Neural crest cell (in vitro differentiated cells): Measurements from ENCODE around the gene TSFM. TPM values are rescaled to one million over a fixed set of nuclear protein-coding genes. Genes with fewer than 3 reads are reported as not detected.

Experiments
- DNase-seq: peaks from one replicate; pipeline ENCODE4 v3.0.0; 2021; ENCODE audit warnings: low read depth, mixed read lengths, low spot score
- H3K27ac Mint-ChIP-seq: one replicate; pipeline ENCODE4 v1.8.0; 2021; ENCODE audit warnings: mild to moderate bottlenecking, mixed read lengths; ENCODE audit not compliant: unreplicated experiment
- H3K27me3 Mint-ChIP-seq: 2 replicates; pipeline ENCODE4 v1.8.0; 2021; ENCODE audit warnings: low read depth, mild to moderate bottlenecking, mixed read lengths
- H3K36me3 Mint-ChIP-seq: 2 replicates; pipeline ENCODE4 v1.8.0; 2021; ENCODE audit warnings: low read depth, mild to moderate bottlenecking, mixed read lengths
- H3K4me1 Mint-ChIP-seq: 2 replicates; pipeline ENCODE4 v1.8.0; 2021; ENCODE audit warnings: mixed read lengths
- H3K4me3 Mint-ChIP-seq: one replicate; pipeline ENCODE4 v1.8.0; 2021; ENCODE audit warnings: mild to moderate bottlenecking, mixed read lengths
- H3K9me3 Mint-ChIP-seq: 2 replicates; pipeline ENCODE4 v1.8.0; 2021; ENCODE audit warnings: mixed read lengths
- CTCF ChIP-seq: fragments of 200-600 bp; sonication (generic); conservative IDR thresholded peaks from 2 replicates; pipeline ENCODE4 v1.5.0; 2021; ENCODE audit warnings: antibody characterized with exemption, mild to moderate bottlenecking
- total RNA-seq: library from RNA; stranded (reverse); gene quantifications from 2 replicates; pipeline ENCODE4 v1.2.1, GENCODE V29; 2021

TSFM gene
- total RNA-seq, 1 donor from 2014 or later: 32.3 TPM

DNA sequence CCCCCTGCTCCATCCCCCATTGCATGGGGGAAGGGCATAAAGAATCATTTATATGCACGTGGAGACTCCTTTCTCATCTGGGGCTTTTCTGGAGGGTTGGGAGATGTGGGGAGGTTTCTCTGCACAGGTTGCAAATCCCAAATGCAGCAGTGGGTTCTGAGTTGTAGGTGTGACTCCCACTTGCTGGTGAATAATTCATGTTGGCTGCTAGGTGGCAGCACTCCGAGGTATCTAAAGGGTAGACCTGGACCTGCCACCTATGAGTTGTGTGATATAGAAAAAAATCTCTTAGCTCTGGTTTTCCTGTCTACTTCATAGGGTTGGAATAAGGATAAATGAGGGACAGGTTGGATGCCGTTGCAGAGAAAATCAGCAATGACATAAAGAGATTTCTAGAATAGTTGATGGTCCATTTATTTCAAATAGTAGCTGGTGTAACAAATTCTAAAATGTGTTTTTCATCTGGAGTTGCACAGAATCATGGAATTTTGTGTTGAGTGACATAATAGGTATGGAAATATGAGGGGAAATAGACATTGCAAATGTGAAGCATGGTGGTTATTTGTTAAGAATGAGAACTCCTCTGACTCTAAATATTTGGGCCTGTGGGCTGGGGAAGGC, 23.1 kb upstream of the TSFM start:
- no peak for DNase-seq
- peak; percentile 59 for TF ChIP-seq CTCF
- peak overlapping the region; percentile 82 for H3K4me3 Mint-ChIP-seq
- H3K4me1 Mint-ChIP-seq: peaks cover 14% of the 10 kb centered on the region
- H3K36me3 Mint-ChIP-seq: peaks cover 2% of the 10 kb centered on the region
- no peaks in the 10 kb centered on the region for H3K9me3 Mint-ChIP-seq
- no peak overlapping the region for H3K27ac Mint-ChIP-seq
- peaks cover 73% of the 10 kb centered on the region for H3K27me3 Mint-ChIP-seq

DNA sequence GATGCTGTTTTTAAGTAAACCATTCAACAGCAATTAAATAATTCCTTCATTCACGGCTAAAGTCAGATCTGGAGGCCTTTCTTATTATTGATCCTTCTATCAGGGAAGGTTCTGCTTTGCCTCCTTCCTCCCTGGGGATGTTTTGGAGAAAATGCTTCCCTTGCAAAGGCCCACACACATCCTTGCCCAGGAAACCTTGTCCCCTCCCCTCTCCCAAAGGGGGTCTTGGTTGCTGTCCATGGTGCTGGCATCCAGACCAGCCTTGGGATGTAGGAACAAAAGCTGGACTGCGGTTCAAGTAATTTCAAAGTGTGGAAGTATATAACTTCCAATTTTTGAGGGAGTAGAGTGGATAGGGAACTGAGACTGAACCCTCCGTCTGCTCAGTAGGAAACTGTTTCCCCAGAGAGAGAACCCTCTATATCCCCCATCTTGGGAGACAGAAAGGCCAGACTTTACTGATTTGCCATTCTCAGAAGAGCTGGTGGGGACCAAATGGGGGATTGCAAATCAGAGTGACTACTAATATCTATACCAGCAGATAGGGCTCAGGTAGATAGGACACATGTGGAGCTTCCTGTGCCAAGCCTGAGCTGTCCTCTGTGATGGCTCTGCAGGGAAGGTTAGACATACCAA, 22.1 kb upstream of the TSFM start:
- peaks cover 80% of the 10 kb centered on the region for H3K27me3 Mint-ChIP-seq

DNA sequence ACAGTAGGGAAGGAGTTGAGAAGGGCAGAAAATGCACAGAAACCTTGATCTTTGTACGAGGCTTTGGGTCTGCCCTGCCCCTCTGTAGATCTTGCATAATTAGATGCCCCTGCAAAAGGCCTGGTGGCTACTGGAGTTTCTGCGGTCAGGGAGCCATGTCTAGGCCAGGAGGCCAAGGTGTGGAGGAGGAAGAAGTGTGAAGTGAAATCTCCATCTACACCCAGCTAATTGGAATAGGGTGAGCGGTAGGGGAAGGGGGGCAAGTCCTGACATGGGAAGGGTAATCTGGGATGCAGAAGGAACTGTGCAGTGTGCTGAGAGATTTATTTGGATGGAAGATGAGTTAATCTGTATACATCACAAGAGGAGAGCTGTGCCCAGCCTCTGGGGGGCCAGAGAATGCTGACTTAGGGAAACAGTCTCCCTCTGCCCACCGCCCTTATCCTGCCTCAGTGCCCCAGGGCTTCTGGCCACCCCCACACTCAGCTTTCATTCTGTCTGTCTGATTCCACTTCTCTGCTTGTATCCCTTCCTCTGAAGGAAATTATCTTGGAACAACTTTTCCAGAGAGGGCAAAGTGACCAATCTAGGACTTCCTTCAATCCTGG, 21.1 kb upstream of the TSFM start:
- peak overlapping the region; percentile 36 for H3K4me3 Mint-ChIP-seq
- H3K27ac Mint-ChIP-seq: no peak overlapping the region
- no peak for DNase-seq
- H3K27me3 Mint-ChIP-seq: peaks cover 84% of the 10 kb centered on the region
- no peak for TF ChIP-seq CTCF
- peaks cover 9% of the 10 kb centered on the region for H3K4me1 Mint-ChIP-seq
- H3K36me3 Mint-ChIP-seq: peaks cover 2% of the 10 kb centered on the region
- H3K9me3 Mint-ChIP-seq: no peaks in the 10 kb centered on the region

More for the DNA sequence above, 22.1 kb upstream of the TSFM start:
- H3K4me3 Mint-ChIP-seq: peak overlapping the region; percentile 82
- no peaks in the 10 kb centered on the region for H3K9me3 Mint-ChIP-seq
- DNase-seq: no peak
- H3K27ac Mint-ChIP-seq: no peak overlapping the region
- TF ChIP-seq CTCF: no peak
- peaks cover 11% of the 10 kb centered on the region for H3K4me1 Mint-ChIP-seq
- peaks cover 2% of the 10 kb centered on the region for H3K36me3 Mint-ChIP-seq

DNA sequence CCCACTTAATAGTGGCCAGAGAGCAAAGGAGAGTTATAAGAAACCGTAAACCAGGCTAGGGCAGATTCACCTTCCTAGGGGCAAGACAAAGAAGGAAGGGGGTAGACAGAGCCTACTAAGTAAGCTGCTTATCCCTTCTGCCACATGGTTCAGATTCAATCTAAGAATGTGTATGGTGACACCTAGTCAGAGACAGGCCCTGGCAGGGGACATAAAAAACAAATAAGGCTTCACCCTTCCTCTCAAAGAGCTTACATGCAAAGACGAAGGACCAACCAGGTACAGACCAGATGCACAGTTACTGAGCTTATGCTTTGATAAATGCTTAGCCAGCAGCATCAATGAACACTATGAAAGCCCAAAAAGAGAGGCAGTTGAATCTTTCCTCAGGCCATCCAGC, 20.1 kb upstream of the TSFM start:
- H3K4me1 Mint-ChIP-seq: peaks cover 10% of the 10 kb centered on the region
- no peak for DNase-seq
- H3K27me3 Mint-ChIP-seq: peaks cover 87% of the 10 kb centered on the region
- no peaks in the 10 kb centered on the region for H3K9me3 Mint-ChIP-seq
- peaks cover 2% of the 10 kb centered on the region for H3K36me3 Mint-ChIP-seq
- H3K4me3 Mint-ChIP-seq: no peak overlapping the region
- H3K27ac Mint-ChIP-seq: no peak overlapping the region
- TF ChIP-seq CTCF: no peak

- peaks cover 95% of the 10 kb centered on the region for H3K27me3 Mint-ChIP-seq
- H3K9me3 Mint-ChIP-seq: no peaks in the 10 kb centered on the region
- peaks cover 10% of the 10 kb centered on the region for H3K4me1 Mint-ChIP-seq
- no peak overlapping the region for H3K27ac Mint-ChIP-seq
- H3K36me3 Mint-ChIP-seq: peaks cover 7% of the 10 kb centered on the region
- no peak for DNase-seq
- H3K4me3 Mint-ChIP-seq: peak overlapping the region; percentile 19
- TF ChIP-seq CTCF: no peak
Measured at GRCh38 chr12:57763881-57764661, 18.5 kb upstream of the TSFM start.
